Tibial nerve (tissue), 4 donors: Measurements from ENCODE around the gene RAB5B. TPM values are rescaled to one million over a fixed set of nuclear protein-coding genes. Genes with fewer than 3 reads are reported as not detected.
"Not testable (repeated sequence)": the region's sequence is repeated elsewhere in the genome, so short reads cannot be mapped to it uniquely, and the experiment has no call there.

Source experiments
- DNase-seq, 2 donors: peaks; one replicate each; pipeline ENCODE4 v3.0.0-alpha.2; 2019; ENCODE audit warnings: low spot score in 2 of 2
- H3K27ac ChIP-seq, 4 donors: fragments of 200-600 bp; sonication (generic) in 3 of 4; one replicate each; pipeline ENCODE4 v1.5.1; 2017 to 2019; ENCODE audit warnings: mild to moderate bottlenecking in 1 of 4
- H3K27me3 ChIP-seq, 2 donors: fragments of 200-600 bp; sonication (generic) in 1 of 2; one replicate each; pipeline versions ENCODE4 v1.5.1 to v1.6.0; 2017 to 2019
- H3K36me3 ChIP-seq, 3 donors: fragments of 200-600 bp; sonication (generic); one replicate each; pipeline ENCODE4 v1.5.1; 2018 to 2019
- H3K4me1 ChIP-seq, 4 donors: fragments of 200-600 bp; sonication (generic) in 3 of 4; one replicate each; pipeline ENCODE4 v1.5.1; 2017 to 2019
- H3K4me3 ChIP-seq, 4 donors: fragments of 200-600 bp; sonication (generic) in 3 of 4; one replicate each; pipeline ENCODE4 v1.5.1; 2017 to 2019; ENCODE audit warnings: mild to moderate bottlenecking in 1 of 4, moderate library complexity in 1 of 4
- H3K9me3 ChIP-seq, 4 donors: fragments of 200-600 bp; sonication (generic) in 3 of 4; one replicate each; pipeline ENCODE4 v1.5.1; 2017 to 2019
- EP300 ChIP-seq, 2 donors: sonication (generic); formaldehyde crosslinking; IDR thresholded peaks; one replicate each; pipeline ENCODE4 v1.6.1; 2017; ENCODE audit warnings: antibody characterized with exemption in 2 of 2, mild to moderate bottlenecking in 1 of 2
- POLR2A ChIP-seq, 2 donors: fragments of 450-650 bp; IDR thresholded peaks; one replicate each; pipeline ENCODE4 v1.6.1; 2017; ENCODE audit warnings: antibody characterized with exemption in 2 of 2, mild to moderate bottlenecking in 2 of 2, moderate library complexity in 2 of 2
- WGBS, 2 donors: methylation state at CpG; one replicate each; pipeline ENCODE4 v1.1.5; 2018; 5-methylcytosine and 5-hydroxymethylcytosine counted together
- total RNA-seq, 4 donors: library from RNA; depleted of rRNA; stranded (reverse); fragments of >200 nt; gene quantifications; one replicate each; pipeline ENCODE4 v1.1.0, GENCODE V29; 2016
- TF ChIP-seq, protein P1 (sequence below), 5 experiments: fragments of 200-600 bp in 3 of 5; fragments of 450-650 bp in 2 of 5; sonication (generic) in 3 of 5; IDR thresholded peaks; one replicate each; pipeline ENCODE4 v1.5.1; 2016 to 2019; ENCODE audit warnings: antibody characterized with exemption in 5 of 5, mild to moderate bottlenecking in 3 of 5, moderate library complexity in 2 of 5

Gene RAB5B
- total RNA-seq, 4 donors from 2014 or later = 71.7 to 111 (median 83.0) TPM

DNA sequence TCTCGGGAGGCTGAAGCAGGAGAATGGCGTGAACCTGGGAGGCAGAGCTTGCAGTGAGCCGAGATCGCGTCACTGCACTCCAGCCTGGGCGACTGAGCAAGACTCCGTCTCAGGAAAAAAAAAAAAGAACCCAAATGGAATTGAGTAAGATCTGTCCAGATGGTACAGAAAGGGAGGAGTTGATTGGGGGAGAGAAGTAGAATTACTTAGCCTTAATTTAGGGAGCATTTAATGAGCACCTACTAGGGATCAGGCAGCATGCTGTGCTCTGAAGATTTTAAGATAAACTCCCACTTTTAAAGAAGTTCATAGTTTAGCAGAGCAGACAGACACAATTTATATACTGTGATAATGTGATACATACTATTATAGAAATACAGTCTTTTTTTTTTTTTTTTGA is 4.5 kb downstream of the RAB5B start:
- WGBS, 2 donors = 94 to 97% methylated on average over 7 of the region's 7 CpGs
- peaks cover 0 to 38% (median 6%) of the 10 kb centered on the region in 4 donors for H3K4me1 ChIP-seq
- TF ChIP-seq EP300 (IDR thresholded peaks at IDR 0.05) = no peak
- no peak for TF ChIP-seq POLR2A (IDR thresholded peaks at IDR 0.05)
- TF ChIP-seq, protein P1, sequence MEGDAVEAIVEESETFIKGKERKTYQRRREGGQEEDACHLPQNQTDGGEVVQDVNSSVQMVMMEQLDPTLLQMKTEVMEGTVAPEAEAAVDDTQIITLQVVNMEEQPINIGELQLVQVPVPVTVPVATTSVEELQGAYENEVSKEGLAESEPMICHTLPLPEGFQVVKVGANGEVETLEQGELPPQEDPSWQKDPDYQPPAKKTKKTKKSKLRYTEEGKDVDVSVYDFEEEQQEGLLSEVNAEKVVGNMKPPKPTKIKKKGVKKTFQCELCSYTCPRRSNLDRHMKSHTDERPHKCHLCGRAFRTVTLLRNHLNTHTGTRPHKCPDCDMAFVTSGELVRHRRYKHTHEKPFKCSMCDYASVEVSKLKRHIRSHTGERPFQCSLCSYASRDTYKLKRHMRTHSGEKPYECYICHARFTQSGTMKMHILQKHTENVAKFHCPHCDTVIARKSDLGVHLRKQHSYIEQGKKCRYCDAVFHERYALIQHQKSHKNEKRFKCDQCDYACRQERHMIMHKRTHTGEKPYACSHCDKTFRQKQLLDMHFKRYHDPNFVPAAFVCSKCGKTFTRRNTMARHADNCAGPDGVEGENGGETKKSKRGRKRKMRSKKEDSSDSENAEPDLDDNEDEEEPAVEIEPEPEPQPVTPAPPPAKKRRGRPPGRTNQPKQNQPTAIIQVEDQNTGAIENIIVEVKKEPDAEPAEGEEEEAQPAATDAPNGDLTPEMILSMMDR (IDR thresholded peaks at IDR 0.05) = no peak

DNA sequence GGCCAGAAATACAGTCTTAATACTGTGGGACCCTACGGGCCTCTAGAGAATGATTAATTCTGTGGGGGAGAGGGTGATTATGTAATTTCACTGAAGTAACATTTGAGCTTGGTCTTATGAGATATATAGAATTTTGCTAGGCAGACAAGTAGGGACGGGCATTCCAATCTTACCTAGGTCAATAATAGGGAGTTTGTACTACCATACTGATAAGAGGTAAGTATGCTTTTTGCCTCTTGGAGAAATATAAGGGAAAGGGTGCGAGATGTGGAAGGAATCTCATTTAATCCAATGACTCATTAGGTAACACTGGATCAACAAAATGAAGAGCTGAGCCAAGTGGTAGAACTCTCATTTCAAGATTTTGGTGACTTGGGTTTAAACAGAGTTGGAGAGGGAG is 5.2 kb downstream of the RAB5B start:
- no peak overlapping the region for H3K4me3 ChIP-seq
- TF ChIP-seq POLR2A (IDR thresholded peaks at IDR 0.05) = no peak
- TF ChIP-seq EP300 (IDR thresholded peaks at IDR 0.05) = no peak
- TF ChIP-seq, protein P1 (IDR thresholded peaks at IDR 0.05) = no peak
- H3K4me1 ChIP-seq = peaks cover 0 to 38% (median 6%) of the 10 kb centered on the region in 4 donors
- no peaks in the 10 kb centered on the region for H3K9me3 ChIP-seq
- no peaks in the 10 kb centered on the region for H3K27me3 ChIP-seq
- H3K27ac ChIP-seq = no peak overlapping the region
- 90 to 93% methylated on average over 3 of the region's 3 CpGs for WGBS, 2 donors
- DNase-seq = no peak
- peaks cover 0 to 36% (median 0%) of the 10 kb centered on the region in 3 donors for H3K36me3 ChIP-seq

More for the DNA sequence above, 4.5 kb downstream of the RAB5B start:
- Histone ChIP-seq H3K9me3 (no peaks in the 10 kb centered on the region), H3K27ac (no peak overlapping the region), H3K36me3 (peaks cover 0 to 32% (median 0%) of the 10 kb centered on the region in 3 donors), H3K4me3 (no peak overlapping the region), H3K27me3 (no peaks in the 10 kb centered on the region)
- DNase-seq = no peak

DNA sequence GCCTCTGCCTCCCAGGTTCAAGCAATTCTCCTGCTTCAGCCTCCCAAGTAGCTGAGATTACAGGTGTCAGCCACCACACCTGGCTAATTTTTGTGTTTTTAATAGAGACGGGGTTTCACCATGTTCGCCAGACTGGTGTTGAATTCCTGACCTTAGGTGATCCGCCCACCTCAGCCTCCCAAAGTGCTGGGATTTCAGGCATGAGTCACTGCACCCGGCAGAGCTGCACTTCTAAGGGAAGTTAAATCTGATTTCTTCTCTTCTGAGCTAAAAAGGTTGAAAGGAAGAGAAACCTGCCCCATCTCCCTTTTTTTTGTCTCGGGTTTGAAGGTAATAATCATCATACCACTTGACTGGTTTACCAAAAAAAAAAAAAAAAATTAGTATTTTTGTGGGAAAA is 8.0 kb downstream of the RAB5B start:
- H3K4me1 ChIP-seq = peaks cover 0 to 13% (median 0%) of the 10 kb centered on the region in 4 donors
- not testable (repeated sequence) for DNase-seq, H3K9me3 ChIP-seq, H3K4me3 ChIP-seq, H3K27ac ChIP-seq, H3K27me3 ChIP-seq
- H3K36me3 ChIP-seq = peaks cover 0 to 63% (median 0%) of the 10 kb centered on the region in 3 donors
- 66 to 80% methylated on average over 5 of the region's 5 CpGs for WGBS, 2 donors

DNA sequence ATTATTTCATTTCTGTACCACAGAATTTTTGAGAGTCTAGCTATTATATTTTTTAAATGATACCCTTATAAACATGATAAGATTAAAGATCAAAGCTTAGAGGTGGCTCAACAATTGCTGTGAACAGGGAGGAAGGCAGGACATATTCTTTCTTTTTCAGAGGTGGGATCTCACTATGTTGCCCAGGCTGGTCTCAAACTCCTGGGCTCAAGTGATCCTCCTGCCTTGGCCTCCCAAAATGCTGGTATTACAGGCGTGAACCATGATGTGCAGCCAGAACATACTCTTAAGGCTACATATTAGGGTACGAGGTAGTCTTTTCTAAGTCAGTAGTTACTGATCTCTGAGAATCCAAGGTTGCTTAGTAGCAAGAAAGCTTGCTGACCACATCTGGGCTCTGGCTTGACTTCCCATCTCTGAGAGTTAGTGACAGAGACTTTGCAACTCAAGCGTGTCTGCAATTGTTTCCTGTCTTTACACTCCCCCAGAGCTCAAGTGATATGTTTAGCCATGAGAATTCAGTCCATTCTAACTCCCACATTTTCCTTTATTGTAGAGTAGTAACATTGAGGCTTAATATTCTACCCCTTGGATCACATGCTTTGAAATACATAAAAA is 8.6 kb downstream of the RAB5B start:
- WGBS, 2 donors = 63 to 68% methylated on average over 3 of the region's 3 CpGs
- H3K27ac ChIP-seq = no peak overlapping the region
- TF ChIP-seq, protein P1 (IDR thresholded peaks at IDR 0.05) = no peak
- TF ChIP-seq POLR2A (IDR thresholded peaks at IDR 0.05) (no peak), EP300 (IDR thresholded peaks at IDR 0.05) (no peak)
- no peaks in the 10 kb centered on the region for H3K27me3 ChIP-seq
- no peak overlapping the region for H3K4me3 ChIP-seq
- peaks cover 0 to 69% (median 0%) of the 10 kb centered on the region in 3 donors for H3K36me3 ChIP-seq
- H3K9me3 ChIP-seq = no peaks in the 10 kb centered on the region
- DNase-seq = no peak
- peaks cover 0 to 7% (median 0%) of the 10 kb centered on the region in 4 donors for H3K4me1 ChIP-seq

DNA sequence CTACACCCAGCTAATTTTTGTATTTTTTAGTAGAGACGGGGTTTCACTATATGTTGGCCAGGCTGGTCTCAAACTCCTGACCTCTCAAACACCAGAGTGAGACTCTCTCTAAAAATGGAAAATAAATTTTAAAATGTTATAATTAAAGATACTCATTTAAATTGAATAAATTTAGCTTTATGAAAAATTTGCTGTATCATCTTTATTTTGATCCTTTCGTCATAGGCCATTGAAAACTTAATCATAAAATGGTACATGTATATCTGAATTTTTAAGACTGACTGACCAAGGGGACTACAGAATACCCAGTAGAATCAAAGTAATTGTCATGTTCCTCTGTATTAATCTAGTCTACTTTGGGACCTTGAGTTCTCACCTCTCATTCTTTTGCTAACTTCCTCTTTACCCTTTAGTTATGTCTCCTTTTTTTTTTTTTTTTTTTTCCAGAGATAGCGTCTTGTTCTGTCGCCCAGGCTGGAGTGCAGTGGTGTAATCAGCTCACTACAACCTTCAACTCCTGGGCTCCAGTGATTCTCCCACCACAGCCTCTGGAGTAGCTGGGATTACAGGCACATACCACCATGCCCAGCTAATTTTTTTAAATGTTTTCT is 9.5 kb downstream of the RAB5B start:
- Histone ChIP-seq H3K9me3 (no peaks in the 10 kb centered on the region), H3K27ac (no peak overlapping the region), H3K36me3 (peaks cover 0 to 78% (median 0%) of the 10 kb centered on the region in 3 donors), H3K4me1 (peaks cover 0 to 5% (median 0%) of the 10 kb centered on the region in 4 donors), H3K4me3 (no peak overlapping the region), H3K27me3 (no peaks in the 10 kb centered on the region)
- TF ChIP-seq EP300 (IDR thresholded peaks at IDR 0.05) (no peak), POLR2A (IDR thresholded peaks at IDR 0.05) (no peak)
- TF ChIP-seq, protein P1 (IDR thresholded peaks at IDR 0.05) = no peak
- WGBS, 2 donors = 76 to 80% methylated on average over 4 of the region's 4 CpGs
- DNase-seq = no peak
